Small intestine (tissue), 7 donors: Measurements from ENCODE around the gene IL1R2. TPM values are rescaled to one million over a fixed set of nuclear protein-coding genes. Genes with fewer than 3 reads are reported as not detected.

ENCODE experiments used
- DNase-seq, 2 donors: peaks; one replicate each; pipeline versions ENCODE4 v3.0.0 to v3.0.0-alpha.2; 2013
- FAIRE-seq: peaks from 2 replicates; lab custom pipeline; 2012; peaks lifted over from hg19 to GRCh38; lab: Jason Lieb, UNC
- H3K27ac ChIP-seq, 3 donors: one replicate each; pipeline ENCODE4 v1.5.1; 2013; ENCODE audit warnings: low read length in 2 of 3, mild to moderate bottlenecking in 2 of 3, control low read depth in 1 of 3, inconsistent platforms in 1 of 3, low read depth in 1 of 3, moderate library complexity in 1 of 3
- H3K27me3 ChIP-seq, 3 donors: one replicate each; pipeline ENCODE4 v1.6.1; 2013; ENCODE audit warnings: low read length in 3 of 3, inconsistent platforms in 1 of 3; ENCODE audit not compliant: control insufficient read depth in 3 of 3, insufficient read depth in 3 of 3
- H3K36me3 ChIP-seq, 3 donors: one replicate each; pipeline ENCODE4 v1.6.1; 2013; ENCODE audit warnings: low read length in 3 of 3, inconsistent platforms in 1 of 3, low read depth in 1 of 3, mild to moderate bottlenecking in 1 of 3, moderate library complexity in 1 of 3; ENCODE audit not compliant: control insufficient read depth in 3 of 3, insufficient read depth in 2 of 3
- H3K4me1 ChIP-seq, 3 donors: one replicate each; pipeline ENCODE4 v1.6.1; 2013; ENCODE audit warnings: low read length in 2 of 3, inconsistent platforms in 1 of 3, low read depth in 1 of 3, mild to moderate bottlenecking in 1 of 3, moderate library complexity in 1 of 3; ENCODE audit not compliant: control insufficient read depth in 3 of 3, insufficient read depth in 2 of 3
- H3K4me3 ChIP-seq, 3 donors: one replicate each; pipeline ENCODE4 v1.5.1; 2013; ENCODE audit warnings: low read length in 3 of 3, control low read depth in 1 of 3, inconsistent platforms in 1 of 3, low read depth in 1 of 3, mild to moderate bottlenecking in 1 of 3, moderate library complexity in 1 of 3
- H3K9me3 ChIP-seq, 2 donors: one replicate each; pipeline ENCODE4 v1.6.1; 2013; ENCODE audit warnings: low read depth in 1 of 2, low read length in 1 of 2; ENCODE audit not compliant: control insufficient read depth in 2 of 2, insufficient read depth in 1 of 2
- WGBS, 3 donors: extraction: QIAGEN DNeasy Blood & Tissue Kit; methylation state at CpG; one replicate each; pipeline ENCODE4 v1.1.7; 2013; 5-methylcytosine and 5-hydroxymethylcytosine counted together
- polyA plus RNA-seq, 4 donors: library from polyadenylated mRNA; stranded (reverse) in 3 of 4; unstranded in 1 of 4; fragments of 200-250 nt in 3 of 4; fragments of 120-200 nt in 1 of 4; gene quantifications; one replicate each; pipeline versions ENCODE4 v1.2.1 to v1.2.3, GENCODE V29; 2013
- donor health status: healthy with polysubstance abuse.
- donor health status: control.
- donor health status: control.
- donor health status: Bipolar disorder and iron deficiency.
- donor health status: healthy.

IL1R2 gene
- polyA plus RNA-seq, 4 donors, result 1.5 to 5.2 (median 2.7) TPM

GRCh38 chr2:102024410-102024809 lies 32.6 kb downstream of the IL1R2 start:
- H3K4me1 ChIP-seq, result no peaks in the 10 kb centered on the region
- H3K4me3 ChIP-seq, result no peak overlapping the region
- peak overlapping the region in 1 of 3 donors; percentile 23 for H3K27ac ChIP-seq
- H3K36me3 ChIP-seq, result no peaks in the 10 kb centered on the region
- no peaks in the 10 kb centered on the region for H3K9me3 ChIP-seq
- no peak for FAIRE-seq
- no peaks in the 10 kb centered on the region for H3K27me3 ChIP-seq
- DNase-seq, result no peak
- WGBS, 3 donors, result 89 to 91% (median 90%) methylated on average over 12 of the region's 12 CpGs

GRCh38 chr2:102025016-102025501 lies 33.3 kb downstream of the IL1R2 start:
- FAIRE-seq, result no peak
- no peak for DNase-seq
- no peaks in the 10 kb centered on the region for H3K9me3 ChIP-seq
- no peaks in the 10 kb centered on the region for H3K27me3 ChIP-seq
- H3K4me3 ChIP-seq, result no peak overlapping the region
- no peaks in the 10 kb centered on the region for H3K4me1 ChIP-seq
- 19 to 43% (median 29%) methylated on average over 1 of the region's 1 CpG for WGBS, 3 donors
- no peak overlapping the region for H3K27ac ChIP-seq
- H3K36me3 ChIP-seq, result no peaks in the 10 kb centered on the region

GRCh38 chr2:102025583-102026267 lies 34.0 kb downstream of the IL1R2 start:
- no peaks in the 10 kb centered on the region for H3K9me3 ChIP-seq
- no peak overlapping the region for H3K4me3 ChIP-seq
- H3K27ac ChIP-seq, result peak overlapping the region in 1 of 3 donors; percentile 65
- H3K4me1 ChIP-seq, result no peaks in the 10 kb centered on the region
- 75 to 77% (median 75%) methylated on average over 6 of the region's 6 CpGs for WGBS, 3 donors
- DNase-seq (no peak), FAIRE-seq (no peak)
- H3K27me3 ChIP-seq, result no peaks in the 10 kb centered on the region
- no peaks in the 10 kb centered on the region for H3K36me3 ChIP-seq

- Histone ChIP-seq H3K9me3 (no peaks in the 10 kb centered on the region), H3K4me1 (no peaks in the 10 kb centered on the region), H3K27ac (peak overlapping the region in 1 of 3 donors; percentile 92), H3K36me3 (no peaks in the 10 kb centered on the region), H3K4me3 (no peak overlapping the region), H3K27me3 (peaks cover 0 to 2% (median 0%) of the 10 kb centered on the region in 3 donors)
- 57 to 67% (median 67%) methylated on average over 8 of the region's 8 CpGs for WGBS, 3 donors
- FAIRE-seq, result no peak
- DNase-seq, result no peak
These were observed 35.5 kb downstream of the IL1R2 start for GRCh38 chr2:102027036-102027980.

GRCh38 chr2:102028470-102028869 lies 36.7 kb downstream of the IL1R2 start:
- DNase-seq (no peak), FAIRE-seq (no peak)
- no peaks in the 10 kb centered on the region for H3K9me3 ChIP-seq
- H3K4me1 ChIP-seq, result peaks cover 0 to 3% (median 0%) of the 10 kb centered on the region in 3 donors
- peak overlapping the region in 1 of 3 donors; percentile 83 for H3K27ac ChIP-seq
- peaks cover 0 to 2% (median 0%) of the 10 kb centered on the region in 3 donors for H3K27me3 ChIP-seq
- H3K4me3 ChIP-seq, result no peak overlapping the region
- no peaks in the 10 kb centered on the region for H3K36me3 ChIP-seq

DNA sequence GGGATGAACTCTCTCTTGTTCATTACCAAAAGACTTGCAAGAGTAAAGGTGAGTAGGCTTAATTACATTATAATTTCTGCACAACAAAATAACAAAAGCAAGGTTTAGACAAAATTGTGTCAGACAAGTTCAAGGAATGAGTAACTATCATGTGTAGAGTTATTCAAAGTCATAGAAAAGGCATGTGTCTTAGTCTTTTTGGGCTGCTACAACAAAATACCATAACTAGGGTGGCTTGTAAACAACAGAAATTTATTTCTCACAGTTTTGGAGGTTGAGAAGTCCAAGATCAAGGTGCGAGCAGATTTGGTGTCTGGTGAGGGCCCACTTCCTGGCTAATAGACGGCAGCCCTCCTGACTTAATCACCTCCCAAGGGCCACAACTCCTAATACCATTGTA lies 37.6 kb downstream of the IL1R2 start:
- peaks cover 0 to 3% (median 0%) of the 10 kb centered on the region in 3 donors for H3K4me1 ChIP-seq
- no peak overlapping the region for H3K4me3 ChIP-seq
- H3K27me3 ChIP-seq, result peaks cover 0 to 2% (median 0%) of the 10 kb centered on the region in 3 donors
- peak overlapping the region in 1 of 3 donors; percentile 17 for H3K27ac ChIP-seq
- 78 to 91% (median 90%) methylated on average over 2 of the region's 2 CpGs for WGBS, 3 donors
- no peak for DNase-seq
- H3K9me3 ChIP-seq, result no peaks in the 10 kb centered on the region
- FAIRE-seq, result no peak
- H3K36me3 ChIP-seq, result no peaks in the 10 kb centered on the region

GRCh38 chr2:102029952-102030351 lies 38.2 kb downstream of the IL1R2 start:
- Histone ChIP-seq H3K4me3 (no peak overlapping the region), H3K27me3 (peaks cover 0 to 2% (median 0%) of the 10 kb centered on the region in 3 donors), H3K36me3 (no peaks in the 10 kb centered on the region), H3K9me3 (no peaks in the 10 kb centered on the region), H3K27ac (peak overlapping the region in 1 of 3 donors; percentile 24), H3K4me1 (peaks cover 0 to 6% (median 0%) of the 10 kb centered on the region in 3 donors)
- DNase-seq (no peak), FAIRE-seq (no peak)

- Histone ChIP-seq H3K4me3 (no peak overlapping the region), H3K27me3 (peaks cover 0 to 2% (median 0%) of the 10 kb centered on the region in 3 donors), H3K4me1 (peaks cover 0 to 9% (median 0%) of the 10 kb centered on the region in 3 donors), H3K27ac (no peak overlapping the region), H3K36me3 (no peaks in the 10 kb centered on the region), H3K9me3 (no peaks in the 10 kb centered on the region)
- 73 to 84% (median 76%) methylated on average over 1 of the region's 1 CpG for WGBS, 3 donors
- DNase-seq, result no peak
- FAIRE-seq, result no peak
These were observed 38.7 kb downstream of the IL1R2 start for GRCh38 chr2:102030502-102030854.
